ENCODE data around the gene TMIGD1.

The TMIGD1 gene

DNA sequence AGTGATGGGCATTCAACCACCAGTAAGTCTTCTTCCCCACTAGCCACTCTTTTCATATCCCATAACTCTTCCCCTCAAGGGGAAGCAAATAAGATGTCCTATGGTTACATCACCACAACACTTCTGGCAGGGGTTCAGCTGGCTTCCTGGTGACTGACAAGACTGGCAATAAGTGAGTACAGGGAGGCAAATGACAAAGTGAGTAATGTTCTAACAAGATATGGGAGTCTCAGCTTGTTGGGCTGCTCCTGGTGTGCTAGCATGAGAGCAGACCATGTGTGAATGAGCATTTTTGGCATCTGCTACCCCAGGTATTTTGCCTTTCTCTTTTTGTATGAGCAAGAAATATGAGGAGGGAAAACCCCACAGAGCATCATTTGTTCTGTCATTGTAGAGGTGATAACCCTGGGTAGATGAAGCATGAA, 9.9 kb downstream of the TMIGD1 start:
- peak in 3 of 5 donors; percentile 4 to 25 (median 8) for DNase-seq

DNA sequence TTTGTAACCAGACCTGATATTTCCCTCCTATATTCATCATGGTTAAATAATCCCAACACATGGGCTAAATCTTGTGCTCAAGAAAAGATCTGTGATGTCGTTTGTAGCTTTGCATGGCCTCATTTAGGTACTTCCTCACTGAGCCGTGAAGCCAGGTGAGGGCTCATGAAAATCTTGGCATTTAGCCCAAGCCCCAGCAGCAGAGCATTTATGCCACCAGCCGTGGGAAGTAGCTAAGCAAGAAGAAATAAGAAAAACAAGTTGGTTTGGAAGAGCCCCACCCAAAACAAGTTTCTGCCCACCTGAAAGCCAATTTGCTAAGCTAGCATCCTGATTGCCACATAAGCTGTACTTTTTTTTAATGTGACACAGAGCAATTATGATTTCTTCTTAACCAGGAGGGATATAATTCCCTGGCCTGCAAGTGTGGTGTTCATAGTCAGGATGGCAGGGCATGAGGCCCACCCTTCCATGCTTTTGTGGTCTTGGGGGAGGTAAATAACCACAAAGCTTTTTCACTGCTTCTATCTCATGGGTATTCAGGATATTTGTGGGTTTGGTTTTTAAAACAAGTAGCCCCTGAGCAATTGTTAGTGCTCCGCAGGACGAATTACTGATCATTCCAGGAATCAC, 10.5 kb downstream of the TMIGD1 start:
- DNase-seq: peak in 4 of 5 donors; percentile 24 to 50 (median 42)

DNA sequence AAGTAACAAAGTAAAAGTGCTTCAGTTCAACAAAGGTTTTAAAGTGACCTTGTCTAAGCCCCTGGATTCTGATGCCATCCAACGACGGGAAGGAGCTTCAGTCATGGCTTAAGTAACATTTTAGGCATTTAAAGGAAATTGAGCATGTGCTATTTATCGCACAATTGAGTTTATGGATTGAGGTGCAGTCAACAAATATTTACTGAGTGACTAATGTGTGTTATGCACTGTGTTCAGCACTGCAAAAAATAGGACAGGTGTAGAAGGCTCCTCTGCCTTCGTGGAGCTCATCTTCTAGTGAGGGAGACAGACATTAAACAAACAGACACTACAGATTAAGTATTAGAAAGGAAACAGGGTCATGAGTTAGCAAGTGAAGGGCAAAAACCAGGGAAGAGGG, 12.5 kb downstream of the TMIGD1 start:
- DNase-seq: no peak

DNA sequence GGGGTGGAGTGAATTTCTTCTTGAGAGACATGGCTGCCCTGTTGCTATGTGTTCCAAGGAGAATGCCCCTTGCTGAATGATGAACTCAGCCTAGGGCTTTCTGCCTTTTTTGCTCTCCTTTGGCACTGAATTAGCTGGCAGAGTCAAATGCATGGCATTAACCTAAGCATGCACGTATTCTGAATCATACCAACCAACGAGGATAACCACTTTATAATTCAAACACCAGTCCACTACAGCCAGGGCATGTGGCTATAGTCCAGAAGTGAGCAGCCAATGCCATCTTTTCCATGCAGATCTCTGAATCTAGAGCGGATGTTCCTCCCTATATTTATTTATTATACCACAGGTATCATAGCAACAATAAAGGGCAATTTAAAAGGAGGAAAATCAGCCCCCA, 15.7 kb downstream of the TMIGD1 start:
- no peak for DNase-seq

DNA sequence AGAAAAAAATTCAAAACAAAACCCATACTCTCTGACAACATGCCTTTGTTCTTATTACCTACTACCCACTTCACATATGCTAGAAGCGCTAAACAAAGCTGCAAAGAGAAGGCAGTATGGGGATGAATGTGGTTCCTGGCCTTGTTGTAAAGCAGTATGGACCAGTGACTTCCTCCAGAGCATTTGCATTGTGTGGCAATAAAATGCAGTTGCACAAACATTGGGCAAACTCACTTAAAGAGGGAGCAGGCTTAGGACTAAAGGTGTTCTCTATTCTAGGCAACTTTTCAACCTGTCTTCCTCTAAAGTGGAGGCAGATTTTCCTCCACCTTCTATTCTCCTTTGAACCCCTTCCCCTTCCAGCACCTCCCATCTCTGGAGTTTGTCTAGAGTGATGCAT, 17.1 kb downstream of the TMIGD1 start:
- no peak for DNase-seq

DNA sequence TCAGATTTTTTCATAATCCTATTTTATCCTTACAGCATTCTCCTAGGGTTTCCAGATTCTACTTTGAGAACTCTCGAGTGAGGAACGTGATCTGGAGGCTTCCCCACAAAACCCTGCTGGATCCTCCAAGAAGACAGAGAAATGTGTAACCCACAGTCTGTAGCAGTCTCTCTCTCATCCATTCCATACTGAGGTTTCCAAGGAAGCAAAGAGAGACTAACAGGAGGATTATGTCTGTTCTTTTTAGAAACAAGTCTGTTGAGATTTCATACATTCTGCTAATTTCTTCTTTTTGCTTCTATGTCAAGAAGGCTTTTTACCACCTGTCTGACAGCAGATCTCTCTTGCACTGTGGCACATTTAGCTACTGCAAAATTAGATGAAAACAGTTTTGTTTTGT, 18.8 kb downstream of the TMIGD1 start:
- no peak for DNase-seq

GRCh38 chr17:30314474-30314873, 19.4 kb downstream of the TMIGD1 start:
- no peak for DNase-seq

DNA sequence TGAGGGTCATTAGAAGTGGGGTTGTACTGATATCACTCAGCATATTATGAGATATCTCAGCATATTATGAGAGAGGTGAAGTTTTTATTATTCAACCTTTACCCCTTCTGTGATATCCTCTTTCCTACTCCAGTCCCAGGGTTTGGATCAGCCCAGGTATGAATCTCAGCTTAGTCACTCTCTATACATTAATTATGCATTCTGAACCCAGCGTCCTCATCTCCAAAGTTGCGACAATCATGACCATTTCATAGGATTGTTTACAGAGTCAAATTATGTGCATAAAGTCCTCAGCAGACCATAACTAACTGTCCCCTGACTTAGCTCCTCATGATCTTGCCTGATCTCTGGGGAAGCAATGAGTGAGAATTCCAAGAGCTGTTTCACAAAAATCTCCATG, 21.6 kb downstream of the TMIGD1 start:
- no peak for DNase-seq

DNA sequence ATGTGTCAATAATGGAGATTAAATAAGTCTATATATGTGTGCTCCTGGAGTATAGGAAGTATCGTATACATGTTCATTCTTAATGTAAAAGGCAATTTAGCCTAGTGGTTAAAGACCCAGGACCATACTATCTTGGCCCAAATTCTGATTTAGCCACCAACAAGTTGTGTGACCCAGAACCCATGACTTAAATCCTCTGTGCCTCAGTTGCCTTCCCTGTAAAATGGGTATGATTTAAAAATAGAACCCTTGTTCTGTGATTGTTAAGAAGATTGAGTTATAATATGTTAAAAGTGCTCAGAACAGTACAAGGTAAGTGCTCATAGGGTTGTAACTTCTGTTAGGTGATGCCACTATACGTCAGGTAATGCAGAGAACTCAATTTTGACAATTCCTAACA, 23.3 kb downstream of the TMIGD1 start:
- DNase-seq: no peak

GRCh38 chr17:30309591-30309990, 24.3 kb downstream of the TMIGD1 start:
- DNase-seq: no peak

DNA sequence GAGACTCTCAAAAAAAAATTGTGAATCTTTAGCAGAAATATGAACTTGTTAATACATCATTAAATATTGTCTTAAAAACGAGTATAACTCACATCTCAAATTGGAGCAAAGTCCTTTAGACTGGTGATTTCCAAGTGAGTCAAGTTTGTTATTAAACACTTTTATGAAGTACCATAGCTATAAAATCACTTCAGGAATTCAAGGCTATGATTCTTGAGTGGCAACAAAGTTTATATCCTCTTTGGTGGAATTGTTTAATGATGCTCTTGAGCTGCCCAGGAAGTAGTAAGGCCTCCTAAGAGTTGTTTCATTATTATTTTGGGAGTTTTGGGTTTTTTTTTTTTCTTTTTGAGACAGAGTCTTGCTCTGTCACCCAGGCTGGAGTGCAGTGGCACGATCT, 25.5 kb downstream of the TMIGD1 start:
- no peak for DNase-seq

GRCh38 chr17:30304778-30305177, 29.1 kb downstream of the TMIGD1 start:
- no peak for DNase-seq

DNA sequence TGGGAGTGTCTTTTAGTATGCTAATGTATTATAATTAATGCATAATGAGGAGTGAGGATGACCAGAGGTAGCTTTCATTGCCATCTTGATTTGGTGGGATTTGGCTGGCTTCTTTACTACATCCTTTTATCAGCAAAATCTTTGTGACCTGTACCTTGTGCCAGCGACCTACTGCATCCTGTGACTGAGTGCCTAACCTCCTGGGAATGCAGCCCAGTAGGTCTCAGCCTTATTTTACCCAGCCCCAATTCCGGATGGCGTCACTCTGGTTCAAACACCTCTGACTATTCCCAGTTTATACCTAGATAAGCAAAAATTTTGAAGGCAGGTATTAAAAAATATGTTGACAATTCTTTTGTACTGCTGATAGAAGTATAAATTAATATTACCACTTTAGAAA, 31.6 kb downstream of the TMIGD1 start:
- DNase-seq: no peak

DNA sequence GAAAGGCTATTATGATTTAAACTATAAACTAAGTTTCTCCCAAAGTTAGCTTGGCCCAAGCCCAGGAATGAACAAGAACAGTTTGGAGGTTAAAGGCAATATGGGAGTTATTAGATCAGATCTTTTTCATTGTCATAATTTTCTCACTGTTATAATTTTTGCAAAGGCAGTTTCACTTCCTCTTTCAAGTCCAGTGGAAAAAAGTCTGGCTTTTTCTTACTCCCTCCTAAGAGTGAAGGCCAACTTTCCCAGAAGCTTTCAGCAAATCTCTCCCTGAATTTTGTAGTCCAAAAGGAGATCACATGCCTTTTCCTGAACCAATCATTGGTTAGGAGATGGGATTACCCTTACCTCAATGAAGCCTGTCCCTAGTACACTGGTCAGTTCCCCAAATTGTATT, 33.0 kb downstream of the TMIGD1 start:
- no peak for DNase-seq

- no peak for DNase-seq
Observed at GRCh38 chr17:30299000-30299399, 34.9 kb downstream of the TMIGD1 start.

GRCh38 chr17:30297715-30298114, 36.1 kb downstream of the TMIGD1 start:
- no peak for DNase-seq

GRCh38 chr17:30296499-30297080, 37.3 kb downstream of the TMIGD1 start:
- DNase-seq: no peak

DNA sequence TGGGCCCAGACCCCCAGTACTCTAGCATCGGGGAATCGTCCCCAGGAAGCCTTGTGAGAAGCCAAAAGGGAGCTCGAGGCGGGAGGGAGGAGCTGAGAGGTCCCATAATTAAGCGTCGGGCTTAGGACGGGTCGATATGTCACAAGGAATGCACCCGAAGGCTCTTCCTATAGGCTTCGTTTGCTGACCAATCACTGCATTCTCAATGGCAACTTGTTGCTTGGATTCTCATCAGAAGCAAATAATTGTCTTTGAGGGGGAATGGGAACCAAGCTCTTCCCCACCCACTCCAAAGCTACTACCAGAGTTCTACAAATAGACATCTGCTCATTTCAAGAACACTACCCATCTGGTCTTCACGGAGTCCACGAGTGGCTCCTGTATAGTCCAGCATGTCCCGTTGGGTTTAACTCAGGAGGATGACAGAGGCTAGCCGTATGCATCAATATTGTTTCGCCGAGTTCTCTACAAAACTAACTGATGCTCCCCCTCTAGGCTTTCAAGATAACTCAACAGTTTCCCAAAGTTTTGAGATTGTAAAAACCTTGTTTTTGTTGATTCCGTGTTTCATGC, 41.5 kb downstream of the TMIGD1 start:
- DNase-seq: no peak

- peak; percentile 61 to 85 (median 63) for DNase-seq
Observed at GRCh38 chr17:30291543-30292285, 42.1 kb downstream of the TMIGD1 start, which contains the start of gene BLMH. Gene BLMH, minus strand, starts transcription at chr17:30291944. Its CDS starts 125 bp downstream, at chr17:30291819.

DNA sequence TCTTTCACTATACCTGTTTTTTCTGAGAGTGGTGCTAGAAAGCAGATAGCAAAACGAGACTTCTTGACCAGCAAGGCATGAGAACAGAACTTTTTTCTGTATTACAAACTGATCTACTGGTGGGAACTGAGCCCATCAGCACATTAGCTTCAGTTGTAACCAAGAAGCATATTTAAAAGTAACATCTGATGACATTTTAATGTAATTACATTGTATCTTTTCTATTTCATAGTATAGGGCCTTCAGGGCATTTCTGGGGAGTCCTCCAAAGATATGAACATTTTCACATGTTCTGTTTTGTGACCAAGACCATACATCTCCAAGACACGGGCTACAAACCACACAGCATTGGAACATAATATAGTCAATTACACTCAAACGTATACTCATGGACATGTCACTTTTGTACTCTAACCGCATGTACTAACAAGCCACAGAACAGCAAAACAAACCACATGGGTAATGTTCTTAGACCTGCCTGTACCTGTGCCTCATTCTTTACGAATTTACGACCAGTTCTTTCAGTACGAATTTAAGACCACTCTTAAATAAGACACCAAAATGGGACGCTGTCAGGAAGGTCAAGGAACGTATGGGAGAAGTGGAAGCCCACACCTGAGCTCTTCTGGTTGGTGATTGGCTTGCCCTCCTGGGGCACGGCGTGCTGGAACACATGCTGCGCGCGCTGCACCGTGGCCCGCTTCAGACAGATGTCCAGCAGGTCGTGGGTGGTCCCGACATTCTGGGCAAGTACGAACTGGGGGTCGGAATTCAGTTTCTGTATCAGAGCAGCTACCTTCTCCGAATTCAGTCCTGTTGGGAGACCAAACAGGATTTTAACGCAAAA, 42.9 kb downstream of the TMIGD1 start:
- peak in 3 of 5 donors; percentile 6 to 49 (median 10) for DNase-seq

DNA sequence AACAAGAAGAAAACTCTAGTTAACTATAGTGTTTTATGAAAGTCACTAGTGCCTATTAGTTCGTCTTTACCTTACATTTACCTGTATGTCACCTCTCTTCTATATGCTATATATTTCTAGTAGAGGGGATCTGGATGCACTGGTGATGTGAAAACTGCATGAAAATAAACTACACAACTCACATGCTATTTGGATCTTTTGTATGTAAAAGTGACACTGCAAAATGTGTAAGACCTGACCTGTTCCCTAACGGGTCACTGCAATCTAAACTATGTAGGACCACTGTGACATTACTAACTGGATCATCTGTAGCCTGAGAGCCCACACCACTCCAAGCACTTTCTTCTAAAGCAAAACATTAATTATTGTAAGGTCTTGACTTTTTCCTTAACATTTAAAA, 43.8 kb downstream of the TMIGD1 start:
- DNase-seq: no peak

GRCh38 chr17:30279156-30279555, 54.7 kb downstream of the TMIGD1 start:
- DNase-seq: no peak

DNA sequence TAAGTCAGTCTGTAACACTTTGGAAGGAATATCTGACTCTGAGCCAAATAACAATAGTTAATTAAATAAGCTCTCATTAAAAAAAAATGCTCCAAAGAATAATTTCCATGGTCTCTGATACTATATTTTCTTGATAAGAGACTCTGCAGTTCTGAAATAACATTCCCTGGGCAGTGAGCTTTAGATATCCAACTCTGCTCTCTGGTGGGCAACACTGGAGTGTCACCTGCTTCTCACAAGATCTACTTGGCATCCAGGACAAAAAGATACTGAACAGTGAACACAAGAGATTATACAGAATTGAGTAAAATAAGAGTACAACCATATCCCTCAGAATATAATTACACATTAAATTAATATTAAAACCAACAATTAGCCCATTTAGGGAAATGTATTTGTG, 55.8 kb downstream of the TMIGD1 start:
- no peak for DNase-seq
